ENCODE measurements around the gene PCYT2.

- no peak for TF ChIP-seq CTCF (IDR thresholded peaks at IDR 0.05)
- no peak for TF ChIP-seq EZH2phosphoT487 (IDR thresholded peaks at IDR 0.05)
- no peak for TF ChIP-seq EZH2 (IDR thresholded peaks at IDR 0.05)
Observed at GRCh38 chr17:81884968-81885367, 26.2 kb downstream of the PCYT2 start.

All from neural progenitor cell (in vitro differentiated cells).